Right cardiac atrium (tissue), 5 donors: ENCODE results near the gene C3orf62. TPM values are rescaled to one million over a fixed set of nuclear protein-coding genes. Genes with fewer than 3 reads are reported as not detected.

Experiments used
- microRNA-seq, 2 donors: library from miRNA; unstranded; fragments of <30 nt; microRNA quantifications; one replicate each; pipeline ENCODE4 v1.2.0, GENCODE V29; 2020 to 2021
- polyA plus RNA-seq: library from polyadenylated mRNA; stranded (reverse); fragments of 200-250 nt; gene quantifications from one replicate; pipeline ENCODE4 v1.2.3, GENCODE V29; 2013
- total RNA-seq, 4 donors: library from RNA; stranded (reverse); fragmentation: NEBNext Ultra II Directional; extraction: Animal tissue kit (Norgen Biotek cat#: 25700); gene quantifications; one replicate each; pipeline ENCODE4 v1.2.1, GENCODE V29; 2021
- donor health status: healthy with polysubstance abuse.
- donor health status: DM: no; HTN: yes; CAD: no.
- donor health status: DM: no; HTN: no; CAD: no.
- donor health status: DM: no; HTN: yes; CAD: no; lungs with severe emphysema.
- donor health status: DM: yes; HTN: yes; CAD: no.

C3orf62 gene
- total and polyA plus RNA-seq, 5 donors, result 3.2 to 3.9 (median 3.4) TPM

Small RNA genes within 50 kb of the gene (microRNA-seq; reads per million reads assigned to microRNA genes)
- gene MIR4271, result 0 reads per million in 2 donors

Other genes starting within 250 kb of the C3orf62 start
- gene IMPDH2, start 247.8 kb downstream of the C3orf62 start, total RNA-seq, result 10 to 100 TPM; 50.5 to 62.6 (median 60.5) TPM
- 34.7 TPM for gene IMPDH2, start 247.8 kb downstream of the C3orf62 start, polyA plus RNA-seq
- 10 to 100 TPM; 59.2 to 74.7 (median 65.9) TPM for gene QRICH1, start 183.2 kb downstream of the C3orf62 start, total RNA-seq
- gene QRICH1, start 183.2 kb downstream of the C3orf62 start, polyA plus RNA-seq, result 23.3 TPM
- 100 to 1,000 TPM; 155 to 188 (median 158) TPM for gene QARS1, start 172.5 kb downstream of the C3orf62 start, total RNA-seq
- 132 TPM for gene QARS1, start 172.5 kb downstream of the C3orf62 start, polyA plus RNA-seq
- gene USP19, start 156.4 kb downstream of the C3orf62 start, total RNA-seq, result 10 to 100 TPM; 38.4 to 62.8 (median 56.1) TPM
- gene USP19, start 156.4 kb downstream of the C3orf62 start, polyA plus RNA-seq, result 25.5 TPM
- gene LAMB2, start 144.2 kb downstream of the C3orf62 start, total RNA-seq, result 100 to 1,000 TPM; 725 to 914 (median 824) TPM
- 803 TPM for gene LAMB2, start 144.2 kb downstream of the C3orf62 start, polyA plus RNA-seq
- 10 to 100 TPM; 13.3 to 15.4 (median 14.4) TPM for gene CCDC71, start 110.9 kb downstream of the C3orf62 start, total RNA-seq
- 12.0 TPM for gene CCDC71, start 110.9 kb downstream of the C3orf62 start, polyA plus RNA-seq
- gene KLHDC8B, start 105.6 kb downstream of the C3orf62 start, total RNA-seq, result 10 to 100 TPM; 54.7 to 74.6 (median 60.3) TPM
- gene KLHDC8B, start 105.6 kb downstream of the C3orf62 start, polyA plus RNA-seq, result 52.8 TPM
- gene USP4, start 62.8 kb upstream of the C3orf62 start, total RNA-seq, result 10 to 100 TPM; 36.6 to 46.0 (median 40.4) TPM
- gene USP4, start 62.8 kb upstream of the C3orf62 start, polyA plus RNA-seq, result 19.5 TPM
- gene GPX1, start 81.1 kb upstream of the C3orf62 start, total RNA-seq, result 100 to 1,000 TPM; 153 to 254 (median 196) TPM
- 258 TPM for gene GPX1, start 81.1 kb upstream of the C3orf62 start, polyA plus RNA-seq
- 100 to 1,000 TPM; 217 to 310 (median 265) TPM for gene RHOA, start 134.7 kb upstream of the C3orf62 start, total RNA-seq
- gene RHOA, start 134.7 kb upstream of the C3orf62 start, polyA plus RNA-seq, result 142 TPM
- gene TCTA, start 135.2 kb upstream of the C3orf62 start, total RNA-seq, result 10 to 100 TPM; 15.5 to 21.4 (median 19.0) TPM
- 19.4 TPM for gene TCTA, start 135.2 kb upstream of the C3orf62 start, polyA plus RNA-seq
- 10 to 100 TPM; 17.4 to 33.7 (median 29.6) TPM for gene AMT, start 145.2 kb upstream of the C3orf62 start, total RNA-seq
- 20.0 TPM for gene AMT, start 145.2 kb upstream of the C3orf62 start, polyA plus RNA-seq
- 10 to 100 TPM in 3 of 4 donors, 1 to 10 TPM in 1; 7.5 to 19.4 (median 18.4) TPM for gene NICN1, start 152.1 kb upstream of the C3orf62 start, total RNA-seq
- 13.3 TPM for gene NICN1, start 152.1 kb upstream of the C3orf62 start, polyA plus RNA-seq
- 100 to 1,000 TPM; 113 to 141 (median 121) TPM for gene DAG1, start 193.0 kb upstream of the C3orf62 start, total RNA-seq
- gene DAG1, start 193.0 kb upstream of the C3orf62 start, polyA plus RNA-seq, result 64.0 TPM